DND-41 (cell line): ENCODE measurements around the gene DCLK1.

Experiments used
- EZH2 ChIP-seq: IDR thresholded peaks from 3 replicates; pipeline ENCODE4 v1.6.1; 2012; ENCODE audit warnings: borderline replicate concordance, low read depth, mild to moderate bottlenecking, moderate library complexity, low read length, inconsistent platforms; ENCODE audit not compliant: severe bottlenecking
- TF ChIP-seq, protein P1 (sequence below): IDR thresholded peaks from 2 replicates; pipeline ENCODE4 v1.5.1; 2012; ENCODE audit warnings: borderline replicate concordance, low read length, moderate library complexity, mild to moderate bottlenecking; ENCODE audit not compliant: poor library complexity, severe bottlenecking; ENCODE audit errors: extremely low read depth

- TF ChIP-seq, protein P1, sequence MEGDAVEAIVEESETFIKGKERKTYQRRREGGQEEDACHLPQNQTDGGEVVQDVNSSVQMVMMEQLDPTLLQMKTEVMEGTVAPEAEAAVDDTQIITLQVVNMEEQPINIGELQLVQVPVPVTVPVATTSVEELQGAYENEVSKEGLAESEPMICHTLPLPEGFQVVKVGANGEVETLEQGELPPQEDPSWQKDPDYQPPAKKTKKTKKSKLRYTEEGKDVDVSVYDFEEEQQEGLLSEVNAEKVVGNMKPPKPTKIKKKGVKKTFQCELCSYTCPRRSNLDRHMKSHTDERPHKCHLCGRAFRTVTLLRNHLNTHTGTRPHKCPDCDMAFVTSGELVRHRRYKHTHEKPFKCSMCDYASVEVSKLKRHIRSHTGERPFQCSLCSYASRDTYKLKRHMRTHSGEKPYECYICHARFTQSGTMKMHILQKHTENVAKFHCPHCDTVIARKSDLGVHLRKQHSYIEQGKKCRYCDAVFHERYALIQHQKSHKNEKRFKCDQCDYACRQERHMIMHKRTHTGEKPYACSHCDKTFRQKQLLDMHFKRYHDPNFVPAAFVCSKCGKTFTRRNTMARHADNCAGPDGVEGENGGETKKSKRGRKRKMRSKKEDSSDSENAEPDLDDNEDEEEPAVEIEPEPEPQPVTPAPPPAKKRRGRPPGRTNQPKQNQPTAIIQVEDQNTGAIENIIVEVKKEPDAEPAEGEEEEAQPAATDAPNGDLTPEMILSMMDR = no peak
- no peak for TF ChIP-seq EZH2
Observed at GRCh38 chr13:35888457-35888883, 242.7 kb downstream of the DCLK1 start.
